GM21576 (cell line): Measurements from ENCODE around the gene FCAMR.

Experiments used
- ATAC-seq: cut with Tn5 transposase; IDR thresholded peaks from one replicate; pipeline ENCODE4 v1.9.1; 2021; ENCODE audit warnings: mild to moderate bottlenecking, moderate library complexity; ENCODE audit not compliant: unreplicated experiment

The FCAMR gene

GRCh38 chr1:206970446-206970845 is at the start of gene FCAMR:
FCAMR (minus strand) TSS chr1:206970460; CDS start chr1:206970125, 335 bp downstream.
- ATAC-seq: no peak

GRCh38 chr1:207019661-207020060 is 49.4 kb upstream of the FCAMR start:
- ATAC-seq: no peak

- no peak for ATAC-seq
Observed at GRCh38 chr1:207019161-207019560, 48.9 kb upstream of the FCAMR start.

- ATAC-seq: no peak
Observed at GRCh38 chr1:207018707-207019106, 48.4 kb upstream of the FCAMR start.

GRCh38 chr1:207017615-207018559 is 47.6 kb upstream of the FCAMR start:
- no peak for ATAC-seq

- no peak for ATAC-seq
Observed at GRCh38 chr1:207015791-207016190, 45.5 kb upstream of the FCAMR start.

- no peak for ATAC-seq
Observed at GRCh38 chr1:207014728-207015127, 44.5 kb upstream of the FCAMR start.

GRCh38 chr1:207013321-207014085 is 43.2 kb upstream of the FCAMR start:
- ATAC-seq: no peak

- no peak for ATAC-seq
Observed at GRCh38 chr1:207010726-207011125, 40.5 kb upstream of the FCAMR start.

- no peak for ATAC-seq
Observed at GRCh38 chr1:207009945-207010344, 39.7 kb upstream of the FCAMR start.

GRCh38 chr1:207009182-207009850 is 39.1 kb upstream of the FCAMR start:
- no peak for ATAC-seq

- no peak for ATAC-seq
Observed at GRCh38 chr1:207007352-207008033, 37.2 kb upstream of the FCAMR start.

GRCh38 chr1:207006914-207007313 is 36.7 kb upstream of the FCAMR start:
- no peak for ATAC-seq

- ATAC-seq: no peak
Observed at GRCh38 chr1:207006083-207006482, 35.8 kb upstream of the FCAMR start.

- ATAC-seq: no peak
Observed at GRCh38 chr1:207004931-207005830, 34.9 kb upstream of the FCAMR start.

GRCh38 chr1:207003210-207003609 is 33.0 kb upstream of the FCAMR start:
- no peak for ATAC-seq

GRCh38 chr1:207002724-207003146 is 32.5 kb upstream of the FCAMR start:
- no peak for ATAC-seq

- ATAC-seq: no peak
Observed at GRCh38 chr1:207001492-207002245, 31.4 kb upstream of the FCAMR start.
